OCI-LY7 (cell line): ENCODE data around the gene SPIB.

Experiments used
- EZH2phosphoT487 ChIP-seq: fragments of 200-600 bp; sonication (generic); IDR thresholded peaks from 2 replicates; pipeline ENCODE4 v1.6.1; 2018; ENCODE audit warnings: low read depth, borderline replicate concordance, mild to moderate bottlenecking, mixed run types, antibody characterized with exemption, low read length, moderate library complexity, mixed read lengths
- TF ChIP-seq, protein P1 (sequence below): fragments of 200-600 bp; sonication (generic); conservative IDR thresholded peaks from 2 replicates; pipeline ENCODE4 v1.5.1; 2014; ENCODE audit warnings: mild to moderate bottlenecking, antibody characterized with exemption, low read length, moderate library complexity, mixed read lengths

DNA sequence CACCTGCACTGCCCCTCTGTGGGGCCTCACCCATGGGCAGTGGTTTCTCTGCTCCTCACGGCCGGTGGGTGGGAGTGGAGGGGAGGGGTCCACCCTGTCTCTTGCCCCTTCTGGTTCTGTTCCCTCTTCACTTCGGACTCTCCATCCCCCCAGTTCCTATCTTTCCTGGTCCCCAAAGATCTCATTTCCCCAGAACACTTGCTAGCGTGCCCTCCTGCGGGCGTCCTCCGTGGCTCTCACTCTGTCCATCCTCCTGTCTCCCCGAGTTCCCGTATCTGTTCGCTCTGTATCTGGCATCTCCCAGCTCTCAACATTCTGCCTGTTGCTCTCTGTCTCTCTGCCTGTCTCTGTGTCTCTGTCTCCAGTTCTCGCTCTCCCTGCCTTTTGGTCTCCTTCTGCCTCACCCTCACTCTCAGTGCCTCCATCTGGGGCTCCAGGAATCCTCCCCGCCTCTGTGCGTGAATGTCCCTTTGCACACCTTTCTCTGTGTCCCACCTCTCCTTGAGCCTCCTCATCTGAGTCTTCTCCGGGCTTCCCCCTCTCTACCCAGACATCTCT lies 363 bp downstream of the SPIB start:
- TF ChIP-seq, protein P1, sequence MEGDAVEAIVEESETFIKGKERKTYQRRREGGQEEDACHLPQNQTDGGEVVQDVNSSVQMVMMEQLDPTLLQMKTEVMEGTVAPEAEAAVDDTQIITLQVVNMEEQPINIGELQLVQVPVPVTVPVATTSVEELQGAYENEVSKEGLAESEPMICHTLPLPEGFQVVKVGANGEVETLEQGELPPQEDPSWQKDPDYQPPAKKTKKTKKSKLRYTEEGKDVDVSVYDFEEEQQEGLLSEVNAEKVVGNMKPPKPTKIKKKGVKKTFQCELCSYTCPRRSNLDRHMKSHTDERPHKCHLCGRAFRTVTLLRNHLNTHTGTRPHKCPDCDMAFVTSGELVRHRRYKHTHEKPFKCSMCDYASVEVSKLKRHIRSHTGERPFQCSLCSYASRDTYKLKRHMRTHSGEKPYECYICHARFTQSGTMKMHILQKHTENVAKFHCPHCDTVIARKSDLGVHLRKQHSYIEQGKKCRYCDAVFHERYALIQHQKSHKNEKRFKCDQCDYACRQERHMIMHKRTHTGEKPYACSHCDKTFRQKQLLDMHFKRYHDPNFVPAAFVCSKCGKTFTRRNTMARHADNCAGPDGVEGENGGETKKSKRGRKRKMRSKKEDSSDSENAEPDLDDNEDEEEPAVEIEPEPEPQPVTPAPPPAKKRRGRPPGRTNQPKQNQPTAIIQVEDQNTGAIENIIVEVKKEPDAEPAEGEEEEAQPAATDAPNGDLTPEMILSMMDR = no peak
- TF ChIP-seq EZH2phosphoT487 = no peak
